KMS-11 (cell line): ENCODE results near the gene ATP8A1.

Experiments
- H2AFZ ChIP-seq: fragments of 200-600 bp; sonication (generic); 2 replicates; pipeline ENCODE4 v1.6.1; 2016; ENCODE audit warnings: antibody characterized with exemption, mixed run types, low read depth
- H3K27ac ChIP-seq: fragments of 200-600 bp; sonication (generic); 2 replicates; pipeline ENCODE4 v1.6.1; 2016; ENCODE audit warnings: mild to moderate bottlenecking, mixed run types
- H3K27me3 ChIP-seq: fragments of 200-600 bp; sonication (generic); 2 replicates; pipeline ENCODE4 v1.6.1; 2017; ENCODE audit warnings: mild to moderate bottlenecking, low read depth, mixed run types, moderate library complexity; ENCODE audit not compliant: insufficient read depth
- H3K36me3 ChIP-seq: fragments of 200-600 bp; sonication (generic); 2 replicates; pipeline ENCODE4 v1.6.1; 2017; ENCODE audit warnings: mild to moderate bottlenecking, mixed run types; ENCODE audit not compliant: insufficient read depth
- H3K4me1 ChIP-seq: fragments of 200-600 bp; sonication (generic); 2 replicates; pipeline ENCODE4 v1.6.1; 2016; ENCODE audit warnings: mild to moderate bottlenecking, low read depth, mixed run types; ENCODE audit not compliant: poor library complexity, severe bottlenecking
- H3K4me2 ChIP-seq: fragments of 200-600 bp; sonication (generic); 2 replicates; pipeline ENCODE4 v1.7.0; 2016; ENCODE audit warnings: mild to moderate bottlenecking, mixed run types
- H3K4me3 ChIP-seq: fragments of 200-600 bp; sonication (generic); IDR thresholded peaks from 2 replicates; pipeline ENCODE4 v1.6.1; 2017; ENCODE audit warnings: low read depth, low read length, mixed read lengths; ENCODE audit not compliant: insufficient read depth
- H3K79me2 ChIP-seq: fragments of 200-600 bp; sonication (generic); 2 replicates; pipeline ENCODE4 v1.6.1; 2016; ENCODE audit warnings: low read depth, mixed run types; ENCODE audit not compliant: insufficient read depth
- H3K9ac ChIP-seq: fragments of 200-600 bp; sonication (generic); 2 replicates; pipeline ENCODE4 v1.6.1; 2016; ENCODE audit warnings: mild to moderate bottlenecking, mixed run types
- H4K20me1 ChIP-seq: fragments of 200-600 bp; sonication (generic); 2 replicates; pipeline ENCODE4 v1.6.1; 2016; ENCODE audit warnings: mild to moderate bottlenecking, mixed run types; ENCODE audit not compliant: insufficient read depth
- TF ChIP-seq, protein P1 (sequence below): fragments of 200-600 bp; sonication (generic); conservative IDR thresholded peaks from 2 replicates; pipeline ENCODE4 v1.6.1; 2017; ENCODE audit warnings: low read depth, mild to moderate bottlenecking, antibody characterized with exemption, low read length, moderate library complexity, mixed read lengths

The ATP8A1 gene

DNA sequence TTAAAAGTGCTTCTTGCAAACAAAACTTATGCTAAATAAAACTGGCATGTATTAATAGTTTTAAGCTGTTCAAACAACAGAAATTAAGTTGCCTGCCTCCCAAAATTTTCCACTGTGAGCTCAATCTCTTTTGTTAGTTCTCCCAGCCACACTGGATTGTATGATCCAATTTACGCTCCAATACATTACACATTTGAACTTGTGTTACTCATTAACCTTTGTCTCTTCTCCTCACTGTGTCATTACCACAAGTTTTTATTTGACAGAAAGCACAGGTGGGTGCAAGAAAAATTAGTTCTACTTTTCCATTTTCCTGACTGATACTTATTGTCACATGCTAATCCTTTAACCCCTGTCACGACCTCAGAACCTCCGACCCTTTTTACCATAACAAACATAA lies 204.1 kb downstream of the ATP8A1 start:
- Histone ChIP-seq H3K27me3 (no peaks in the 10 kb centered on the region), H3K79me2 (no peaks in the 10 kb centered on the region), H3K4me1 (no peaks in the 10 kb centered on the region), H3K36me3 (no peaks in the 10 kb centered on the region), H3K4me2 (no peak overlapping the region), H3K9ac (no peak overlapping the region), H3K4me3 (no peak overlapping the region), H2AFZ (no peak overlapping the region), H3K27ac (no peak overlapping the region), H4K20me1 (no peaks in the 10 kb centered on the region)
- TF ChIP-seq, protein P1, sequence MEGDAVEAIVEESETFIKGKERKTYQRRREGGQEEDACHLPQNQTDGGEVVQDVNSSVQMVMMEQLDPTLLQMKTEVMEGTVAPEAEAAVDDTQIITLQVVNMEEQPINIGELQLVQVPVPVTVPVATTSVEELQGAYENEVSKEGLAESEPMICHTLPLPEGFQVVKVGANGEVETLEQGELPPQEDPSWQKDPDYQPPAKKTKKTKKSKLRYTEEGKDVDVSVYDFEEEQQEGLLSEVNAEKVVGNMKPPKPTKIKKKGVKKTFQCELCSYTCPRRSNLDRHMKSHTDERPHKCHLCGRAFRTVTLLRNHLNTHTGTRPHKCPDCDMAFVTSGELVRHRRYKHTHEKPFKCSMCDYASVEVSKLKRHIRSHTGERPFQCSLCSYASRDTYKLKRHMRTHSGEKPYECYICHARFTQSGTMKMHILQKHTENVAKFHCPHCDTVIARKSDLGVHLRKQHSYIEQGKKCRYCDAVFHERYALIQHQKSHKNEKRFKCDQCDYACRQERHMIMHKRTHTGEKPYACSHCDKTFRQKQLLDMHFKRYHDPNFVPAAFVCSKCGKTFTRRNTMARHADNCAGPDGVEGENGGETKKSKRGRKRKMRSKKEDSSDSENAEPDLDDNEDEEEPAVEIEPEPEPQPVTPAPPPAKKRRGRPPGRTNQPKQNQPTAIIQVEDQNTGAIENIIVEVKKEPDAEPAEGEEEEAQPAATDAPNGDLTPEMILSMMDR = no peak

DNA sequence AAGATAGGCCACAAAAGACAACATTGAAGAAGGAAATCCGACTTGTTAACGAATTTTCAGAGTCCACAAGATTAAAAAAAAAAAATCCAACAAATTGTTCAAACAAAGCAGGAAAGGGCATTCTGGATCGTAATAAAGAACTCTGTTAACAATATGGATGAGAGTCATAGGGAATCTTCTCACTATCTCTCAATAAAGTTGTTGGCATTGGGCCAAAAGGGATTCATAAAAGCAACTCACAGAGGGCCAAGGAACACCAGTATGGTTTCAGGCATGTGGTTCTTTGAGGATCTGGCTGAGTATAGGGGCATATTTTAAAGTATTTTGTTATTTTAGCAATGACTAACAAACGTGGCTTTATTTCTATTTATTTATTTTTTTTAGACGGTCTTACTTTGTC lies 210.1 kb downstream of the ATP8A1 start:
- TF ChIP-seq, protein P1 = no peak
- no peaks in the 10 kb centered on the region for H3K27me3 ChIP-seq
- H3K36me3 ChIP-seq = no peaks in the 10 kb centered on the region
- no peak overlapping the region for H3K27ac ChIP-seq
- no peak overlapping the region for H3K4me3 ChIP-seq
- no peak overlapping the region for H2AFZ ChIP-seq
- no peaks in the 10 kb centered on the region for H4K20me1 ChIP-seq
- H3K4me2 ChIP-seq = no peak overlapping the region
- no peak overlapping the region for H3K9ac ChIP-seq
- no peaks in the 10 kb centered on the region for H3K4me1 ChIP-seq
- no peaks in the 10 kb centered on the region for H3K79me2 ChIP-seq

DNA sequence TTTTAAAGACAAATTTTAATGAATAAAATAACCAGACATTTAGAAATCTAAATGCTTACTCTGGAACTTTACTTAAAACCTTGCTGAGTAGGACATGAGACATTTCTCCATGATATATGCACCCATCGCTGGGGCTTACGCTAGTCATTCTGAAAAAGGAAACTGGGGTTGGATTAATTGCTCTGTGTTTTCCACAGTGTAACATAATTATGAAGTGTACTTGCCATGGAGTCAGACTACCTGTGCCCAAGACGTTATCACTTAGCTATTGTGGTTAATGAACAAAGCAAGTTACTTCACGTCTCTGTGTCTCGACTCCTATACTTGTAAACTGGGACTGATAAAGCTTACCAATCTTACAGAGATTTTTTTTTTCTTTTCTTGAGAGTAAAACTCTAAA lies 211.9 kb downstream of the ATP8A1 start:
- Histone ChIP-seq H3K9ac (no peak overlapping the region), H3K79me2 (no peaks in the 10 kb centered on the region), H3K27ac (no peak overlapping the region), H3K4me3 (no peak overlapping the region), H3K27me3 (no peaks in the 10 kb centered on the region), H4K20me1 (no peaks in the 10 kb centered on the region), H3K36me3 (no peaks in the 10 kb centered on the region), H3K4me2 (no peak overlapping the region), H3K4me1 (no peaks in the 10 kb centered on the region), H2AFZ (no peak overlapping the region)
- TF ChIP-seq, protein P1 = no peak

DNA sequence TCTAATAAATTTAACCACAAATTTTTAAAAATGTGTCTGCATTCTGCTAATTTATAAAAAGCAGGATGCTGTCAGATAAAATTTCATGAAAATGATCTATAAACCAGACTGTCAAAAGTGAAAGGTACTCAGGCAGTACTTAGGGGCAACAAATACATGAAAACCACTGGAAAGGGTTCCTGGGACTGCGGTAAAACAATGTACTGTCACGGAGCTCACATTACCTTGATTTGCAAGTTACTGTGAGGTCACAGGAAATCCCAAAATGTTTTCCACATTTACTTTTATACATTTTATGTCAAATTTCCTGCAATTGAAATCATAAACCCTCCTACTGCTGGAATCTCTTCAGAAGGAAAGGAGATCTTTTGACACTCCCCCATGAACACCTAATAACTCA lies 214.3 kb downstream of the ATP8A1 start:
- H2AFZ ChIP-seq = no peak overlapping the region
- H3K4me1 ChIP-seq = no peaks in the 10 kb centered on the region
- no peaks in the 10 kb centered on the region for H3K79me2 ChIP-seq
- no peaks in the 10 kb centered on the region for H3K36me3 ChIP-seq
- no peak overlapping the region for H3K4me3 ChIP-seq
- no peak overlapping the region for H3K27ac ChIP-seq
- no peak overlapping the region for H3K4me2 ChIP-seq
- H3K27me3 ChIP-seq = no peaks in the 10 kb centered on the region
- TF ChIP-seq, protein P1 = no peak
- no peaks in the 10 kb centered on the region for H4K20me1 ChIP-seq
- no peak overlapping the region for H3K9ac ChIP-seq
